Measurements from ENCODE around the gene CASZ1. TPM values are rescaled to one million over a fixed set of nuclear protein-coding genes. Genes with fewer than 3 reads are reported as not detected.

CASZ1 gene
- total and polyA plus RNA-seq, 9 donors, result 2.4 to 15.7 (median 4.0) TPM

GRCh38 chr1:10655002-10655401 is 141.4 kb downstream of the CASZ1 start:
- Histone ChIP-seq H3K9me3 (no peaks in the 10 kb centered on the region), H3K4me1 (ENCODE audit: insufficient read depth) (no peaks in the 10 kb centered on the region), H3K27ac (no peak overlapping the region), H3K36me3 (no peaks in the 10 kb centered on the region), H3K4me3 (no peak overlapping the region), H3K27me3 (no peaks in the 10 kb centered on the region)
- intact Hi-C loops (cut with DNase I), result no loop called here
- 74 to 82% (median 81%) methylated on average over 6 to 10 of the region's 10 CpGs for WGBS, 3 donors
- no peak for DNase-seq
- TF ChIP-seq POLR2A (IDR thresholded peaks at IDR 0.05) (no peak), EP300 (IDR thresholded peaks at IDR 0.05) (no peak)
- TF ChIP-seq, protein P1, sequence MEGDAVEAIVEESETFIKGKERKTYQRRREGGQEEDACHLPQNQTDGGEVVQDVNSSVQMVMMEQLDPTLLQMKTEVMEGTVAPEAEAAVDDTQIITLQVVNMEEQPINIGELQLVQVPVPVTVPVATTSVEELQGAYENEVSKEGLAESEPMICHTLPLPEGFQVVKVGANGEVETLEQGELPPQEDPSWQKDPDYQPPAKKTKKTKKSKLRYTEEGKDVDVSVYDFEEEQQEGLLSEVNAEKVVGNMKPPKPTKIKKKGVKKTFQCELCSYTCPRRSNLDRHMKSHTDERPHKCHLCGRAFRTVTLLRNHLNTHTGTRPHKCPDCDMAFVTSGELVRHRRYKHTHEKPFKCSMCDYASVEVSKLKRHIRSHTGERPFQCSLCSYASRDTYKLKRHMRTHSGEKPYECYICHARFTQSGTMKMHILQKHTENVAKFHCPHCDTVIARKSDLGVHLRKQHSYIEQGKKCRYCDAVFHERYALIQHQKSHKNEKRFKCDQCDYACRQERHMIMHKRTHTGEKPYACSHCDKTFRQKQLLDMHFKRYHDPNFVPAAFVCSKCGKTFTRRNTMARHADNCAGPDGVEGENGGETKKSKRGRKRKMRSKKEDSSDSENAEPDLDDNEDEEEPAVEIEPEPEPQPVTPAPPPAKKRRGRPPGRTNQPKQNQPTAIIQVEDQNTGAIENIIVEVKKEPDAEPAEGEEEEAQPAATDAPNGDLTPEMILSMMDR (IDR thresholded peaks at IDR 0.05), result no peak

DNA sequence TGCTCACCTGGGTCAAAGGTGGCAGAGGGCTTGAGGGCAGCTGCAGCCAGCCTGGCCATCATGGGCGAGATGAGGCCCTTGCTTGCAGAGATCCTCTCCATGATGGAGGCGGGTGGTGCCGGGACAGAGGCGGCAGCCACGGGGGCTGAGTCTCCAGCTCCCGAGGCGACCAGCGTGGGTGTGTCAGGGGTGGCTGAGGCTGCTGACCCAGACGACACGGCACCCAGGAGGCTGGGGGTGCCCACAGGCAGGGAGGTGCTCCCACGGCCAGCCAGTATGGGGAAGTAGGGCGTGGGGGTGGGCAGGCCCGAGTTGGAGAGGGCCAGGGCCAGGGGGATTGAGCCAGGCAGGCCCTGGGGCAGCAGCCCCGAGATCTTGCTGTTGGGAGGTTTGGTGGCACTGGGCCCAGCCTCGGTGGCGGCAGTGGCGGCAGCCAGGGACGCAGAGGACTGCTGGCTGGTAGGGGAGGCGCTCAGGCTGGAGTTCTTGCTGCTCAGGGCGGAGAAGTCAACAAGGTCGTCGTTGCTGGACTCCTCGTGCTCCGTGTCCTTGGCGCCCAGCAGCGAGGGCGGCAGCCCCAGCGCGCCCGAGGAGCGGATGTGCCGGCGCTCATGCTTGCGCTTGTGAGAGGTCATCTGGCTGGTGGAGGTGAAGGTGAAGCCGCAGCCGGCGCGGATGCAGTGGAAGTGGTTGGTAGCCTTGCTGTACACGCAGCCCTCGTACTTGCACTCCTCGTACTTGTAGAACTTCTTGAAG is 142.9 kb downstream of the CASZ1 start:
- intact Hi-C loops (cut with DNase I), result no loop called here
- no peaks in the 10 kb centered on the region for H3K9me3 ChIP-seq
- H3K36me3 ChIP-seq, result no peaks in the 10 kb centered on the region
- no peak for DNase-seq
- TF ChIP-seq POLR2A (IDR thresholded peaks at IDR 0.05) (no peak), EP300 (IDR thresholded peaks at IDR 0.05) (no peak)
- TF ChIP-seq, protein P1 (IDR thresholded peaks at IDR 0.05), result no peak
- H3K27ac ChIP-seq, result no peak overlapping the region
- no peak overlapping the region for H3K4me3 ChIP-seq
- H3K27me3 ChIP-seq, result no peaks in the 10 kb centered on the region
- WGBS, 3 donors, result 87 to 90% (median 90%) methylated on average over 41 of the region's 41 CpGs
- no peaks in the 10 kb centered on the region for H3K4me1 ChIP-seq (ENCODE audit: insufficient read depth)

- intact Hi-C loops (cut with DNase I), result no loop called here
- H3K4me1 ChIP-seq (ENCODE audit: insufficient read depth), result no peaks in the 10 kb centered on the region
- no peak overlapping the region for H3K4me3 ChIP-seq
- DNase-seq, result no peak
- no peak overlapping the region for H3K27ac ChIP-seq
- no peaks in the 10 kb centered on the region for H3K9me3 ChIP-seq
- H3K36me3 ChIP-seq, result no peaks in the 10 kb centered on the region
- H3K27me3 ChIP-seq, result no peaks in the 10 kb centered on the region
- TF ChIP-seq POLR2A (IDR thresholded peaks at IDR 0.05), result no peak
- TF ChIP-seq, protein P1 (IDR thresholded peaks at IDR 0.05), result no peak
- no peak for TF ChIP-seq EP300 (IDR thresholded peaks at IDR 0.05)
- WGBS, 3 donors, result 86 to 89% (median 86%) methylated on average over 12 of the region's 12 CpGs
Observed at GRCh38 chr1:10652626-10653025, 143.8 kb downstream of the CASZ1 start.

DNA sequence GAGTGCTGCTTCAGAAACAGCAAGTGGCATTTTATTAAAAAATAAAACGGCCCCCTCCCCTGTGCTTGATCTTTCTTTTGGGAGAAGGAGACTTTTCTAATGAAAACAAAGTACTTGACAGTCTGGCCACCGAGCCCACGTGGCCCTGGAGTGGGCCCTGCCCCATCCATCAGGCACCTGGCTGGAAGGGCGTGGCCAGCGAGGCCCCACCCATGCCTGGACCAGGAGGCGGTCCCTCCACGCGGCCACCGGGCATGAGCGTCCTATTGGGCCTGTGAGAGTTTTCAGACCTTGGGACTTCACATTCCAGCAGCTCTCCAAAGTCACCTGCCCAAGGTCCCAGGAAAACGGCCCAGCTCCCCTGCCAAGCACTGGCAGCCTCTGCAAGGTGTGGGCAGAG is 144.7 kb downstream of the CASZ1 start:
- intact Hi-C loops (cut with DNase I), result no loop called here
- DNase-seq, result no peak

More for the DNA sequence above, 144.7 kb downstream of the CASZ1 start:
- H3K36me3 ChIP-seq, result no peaks in the 10 kb centered on the region
- 55 to 71% (median 59%) methylated on average over 11 of the region's 11 CpGs for WGBS, 3 donors
- H3K4me1 ChIP-seq (ENCODE audit: insufficient read depth), result no peaks in the 10 kb centered on the region
- no peaks in the 10 kb centered on the region for H3K9me3 ChIP-seq
- TF ChIP-seq, protein P1 (IDR thresholded peaks at IDR 0.05), result no peak
- no peak for TF ChIP-seq POLR2A (IDR thresholded peaks at IDR 0.05)
- TF ChIP-seq EP300 (IDR thresholded peaks at IDR 0.05), result no peak
- H3K4me3 ChIP-seq, result no peak overlapping the region
- no peak overlapping the region for H3K27ac ChIP-seq
- no peaks in the 10 kb centered on the region for H3K27me3 ChIP-seq
